Stimulated activated memory B cell treated with anti-CD40 and anti-IgM and Interleukin-4, amounts not matched to agents 10 μg/mL and 1 μg/mL and 100 μg/mL, for 72 hours (primary cell): Measurements from ENCODE around the gene SLC24A5.
A peak's percentile ranks its signal among the peaks of the same experiment; 100 is the strongest.

Experiments used
- ATAC-seq: fragments of 150-1000 bp; cut with Tn5 transposase; 2 replicates; pipeline ENCODE4 v1.10.0; 2021
- H3K27ac Mint-ChIP-seq: one replicate; pipeline ENCODE4 v1.8.0; 2022; ENCODE audit warnings: mild to moderate bottlenecking, mixed read lengths
- H3K27me3 Mint-ChIP-seq: one replicate; pipeline ENCODE4 v1.8.0; 2022; ENCODE audit warnings: mixed read lengths
- H3K36me3 Mint-ChIP-seq: one replicate; pipeline ENCODE4 v1.8.0; 2022; ENCODE audit warnings: mixed read lengths
- H3K4me1 Mint-ChIP-seq: one replicate; pipeline ENCODE4 v1.8.0; 2022; ENCODE audit warnings: mixed read lengths
- H3K4me3 Mint-ChIP-seq: one replicate; pipeline ENCODE4 v1.8.0; 2022; ENCODE audit warnings: mild to moderate bottlenecking, moderate library complexity, mixed read lengths
- H3K9me3 Mint-ChIP-seq: one replicate; pipeline ENCODE4 v1.8.0; 2022; ENCODE audit warnings: mixed read lengths

SLC24A5 gene

DNA sequence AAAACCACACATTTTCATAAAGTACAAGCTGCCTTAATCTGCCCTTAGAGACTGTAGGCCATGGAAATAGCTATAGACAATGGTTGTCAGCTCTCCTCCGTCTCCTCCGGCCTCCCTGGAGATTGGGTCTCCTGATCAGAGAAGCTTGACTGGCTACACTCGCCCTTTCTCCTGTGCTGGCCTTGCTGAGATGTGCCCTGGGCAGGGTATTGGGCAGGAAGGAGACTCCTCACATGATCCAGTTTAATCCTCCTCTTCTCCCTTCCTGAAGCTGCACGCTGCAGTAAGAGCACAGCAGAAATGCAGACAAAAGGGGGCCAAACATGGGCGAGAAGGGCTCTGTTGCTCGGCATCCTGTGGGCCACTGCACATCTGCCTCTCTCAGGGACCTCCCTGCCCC is at the start of gene SLC24A5:
Gene SLC24A5 (plus strand): TSS at position 246 of the 400 bp plus-strand sequence. CDS start 55 bp downstream, at position 301.
- Mint-ChIP-seq H3K9me3 (no peaks in the 10 kb centered on the region), H3K27ac (no peak within 1 kb of the TSS), H3K27me3 (peaks cover 12% of the 10 kb centered on the region), H3K4me3 (no peak within 1 kb of the TSS), H3K4me1 (no peaks in the 10 kb centered on the region), H3K36me3 (no peaks in the 10 kb centered on the region)
- ATAC-seq: no peak

DNA sequence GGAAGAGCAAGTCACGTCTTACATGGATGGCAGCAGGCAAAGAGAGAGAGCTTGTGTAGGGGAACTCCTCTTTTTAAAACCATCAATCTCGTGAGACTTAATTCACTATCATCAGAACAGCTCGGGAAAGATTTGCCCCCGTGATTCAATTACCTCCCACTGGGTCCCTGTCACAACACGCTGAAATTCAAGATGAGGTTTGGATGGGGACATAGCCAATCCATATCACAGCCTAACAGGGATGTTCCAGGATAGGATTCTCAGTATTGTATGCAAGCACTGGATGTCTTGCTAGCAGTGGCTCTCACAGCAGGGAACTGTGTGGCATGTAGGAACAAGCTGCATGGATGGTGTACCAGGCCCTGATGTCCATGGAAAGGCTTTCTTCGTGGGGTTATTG is 47.8 kb upstream of the SLC24A5 start:
- Mint-ChIP-seq H3K36me3 (no peaks in the 10 kb centered on the region), H3K4me1 (no peaks in the 10 kb centered on the region), H3K9me3 (peaks cover 8% of the 10 kb centered on the region), H3K4me3 (no peak overlapping the region), H3K27ac (no peak overlapping the region), H3K27me3 (peaks cover 13% of the 10 kb centered on the region)
- ATAC-seq: no peak

DNA sequence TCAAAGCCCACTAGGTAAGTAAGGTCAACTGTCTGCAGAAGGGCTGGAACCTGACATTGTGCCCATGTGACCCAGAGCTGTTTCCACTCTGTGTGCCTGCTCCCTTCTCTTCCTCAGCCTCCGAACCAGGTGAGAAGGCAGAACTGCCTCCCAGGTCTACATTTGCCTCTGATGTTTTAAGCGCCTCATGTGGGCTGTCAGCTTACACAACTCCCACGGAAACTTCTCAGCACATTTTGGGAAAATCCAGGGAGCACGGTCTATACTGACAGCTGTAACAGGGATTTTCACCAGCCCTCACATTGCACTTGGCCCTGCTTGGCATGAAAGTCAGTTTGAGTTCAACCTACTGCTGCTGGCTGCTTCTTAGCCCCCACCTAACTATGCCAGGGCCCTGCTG is 46.9 kb upstream of the SLC24A5 start:
- Mint-ChIP-seq H3K4me1 (no peaks in the 10 kb centered on the region), H3K27ac (no peak overlapping the region), H3K4me3 (no peak overlapping the region), H3K9me3 (peaks cover 8% of the 10 kb centered on the region), H3K27me3 (peaks cover 15% of the 10 kb centered on the region), H3K36me3 (no peaks in the 10 kb centered on the region)
- peak; percentile 31 for ATAC-seq

DNA sequence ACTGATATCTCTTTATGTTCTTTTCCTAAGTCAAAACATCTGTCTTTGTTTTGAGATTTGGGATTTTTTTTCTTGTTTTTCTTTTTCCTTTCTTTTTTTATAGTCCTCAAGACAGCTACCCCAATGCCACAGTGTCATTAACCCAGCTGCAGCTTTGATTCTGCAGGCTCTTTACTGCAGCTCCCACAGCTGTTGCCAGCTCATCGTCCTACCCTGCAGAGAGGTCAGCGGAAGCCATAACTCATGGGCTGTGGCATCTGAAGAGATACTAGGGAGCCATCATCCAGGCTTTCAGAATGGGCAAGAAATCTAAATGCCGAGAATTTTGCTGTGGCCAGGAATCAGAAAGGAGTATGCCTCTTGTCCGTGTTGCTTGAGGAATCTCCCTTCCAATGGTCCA is 44.3 kb upstream of the SLC24A5 start:
- H3K4me1 Mint-ChIP-seq: no peaks in the 10 kb centered on the region
- H3K4me3 Mint-ChIP-seq: no peak overlapping the region
- H3K9me3 Mint-ChIP-seq: peaks cover 8% of the 10 kb centered on the region
- no peaks in the 10 kb centered on the region for H3K36me3 Mint-ChIP-seq
- ATAC-seq: no peak
- peaks cover 15% of the 10 kb centered on the region for H3K27me3 Mint-ChIP-seq
- no peak overlapping the region for H3K27ac Mint-ChIP-seq

DNA sequence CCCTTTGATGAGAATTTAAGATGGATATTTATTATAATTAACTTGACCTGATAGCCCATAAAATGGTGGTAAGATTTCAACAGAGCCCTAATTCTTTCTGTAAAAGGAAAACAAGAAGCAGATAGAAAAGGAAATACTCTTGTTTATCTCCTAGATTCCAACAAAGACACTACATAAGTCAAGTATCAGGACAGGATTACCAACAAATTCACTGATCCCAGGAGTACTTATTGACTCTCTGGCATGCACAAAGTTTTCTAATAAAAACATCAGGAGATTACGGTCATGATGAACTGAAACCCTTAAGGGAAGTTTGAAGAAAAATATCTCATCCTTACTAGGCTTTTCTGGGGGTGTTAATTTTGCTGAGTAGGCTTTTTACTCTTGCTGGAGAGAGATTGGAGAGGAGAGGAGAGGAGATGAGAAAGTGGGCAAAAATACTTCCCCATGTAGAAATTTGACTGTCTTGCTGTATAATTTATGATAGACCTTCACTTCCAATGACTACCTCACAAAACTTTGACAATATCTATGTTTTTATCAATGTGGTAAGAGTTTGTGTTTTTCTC is 43.1 kb upstream of the SLC24A5 start:
- Mint-ChIP-seq H3K27ac (no peak overlapping the region), H3K9me3 (peaks cover 4% of the 10 kb centered on the region), H3K4me1 (no peaks in the 10 kb centered on the region), H3K36me3 (no peaks in the 10 kb centered on the region), H3K4me3 (no peak overlapping the region), H3K27me3 (peaks cover 15% of the 10 kb centered on the region)
- ATAC-seq: no peak

DNA sequence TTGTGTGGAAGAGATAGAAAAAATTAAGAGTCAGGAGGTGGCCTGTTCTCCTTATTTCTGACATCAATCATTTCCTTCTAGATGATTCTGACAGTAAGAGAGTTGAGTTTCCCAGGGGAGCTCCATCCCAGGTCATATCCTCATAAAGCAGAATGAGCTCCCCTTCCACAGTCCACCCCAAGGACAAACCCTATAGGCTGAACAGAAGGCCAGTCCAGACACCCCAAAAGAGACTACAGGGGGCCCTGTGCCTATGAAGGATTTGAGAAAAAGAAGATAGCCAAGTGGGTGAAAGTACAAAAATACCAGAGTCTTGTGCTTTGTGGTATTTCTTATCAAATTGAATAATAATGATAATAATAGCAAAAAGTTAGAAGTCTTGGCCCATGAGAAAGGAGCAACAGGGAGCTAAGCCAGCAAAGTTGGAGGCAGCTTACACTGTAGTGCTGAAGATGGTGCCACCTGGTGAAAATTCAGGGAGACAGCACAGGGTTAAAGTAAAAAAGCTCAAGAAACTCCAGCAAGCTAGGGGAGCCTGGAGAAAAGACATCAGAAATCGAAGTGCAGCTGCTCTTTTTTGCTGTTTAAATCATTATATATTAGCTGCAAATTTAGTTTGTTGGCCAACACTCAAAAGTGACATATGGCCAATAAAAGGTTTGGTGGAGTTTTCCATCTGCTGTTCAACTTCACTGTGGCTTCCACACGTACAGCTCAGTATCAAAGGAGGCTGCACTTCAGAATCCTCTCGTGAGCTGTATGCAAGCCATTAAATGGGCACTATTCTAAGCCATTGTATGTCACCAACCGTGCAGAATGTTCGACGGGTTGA is 35.8 kb upstream of the SLC24A5 start:
- H3K27me3 Mint-ChIP-seq: no peaks in the 10 kb centered on the region
- no peak for ATAC-seq
- H3K27ac Mint-ChIP-seq: no peak overlapping the region
- H3K9me3 Mint-ChIP-seq: no peaks in the 10 kb centered on the region
- H3K4me1 Mint-ChIP-seq: no peaks in the 10 kb centered on the region
- H3K36me3 Mint-ChIP-seq: no peaks in the 10 kb centered on the region
- H3K4me3 Mint-ChIP-seq: no peak overlapping the region

DNA sequence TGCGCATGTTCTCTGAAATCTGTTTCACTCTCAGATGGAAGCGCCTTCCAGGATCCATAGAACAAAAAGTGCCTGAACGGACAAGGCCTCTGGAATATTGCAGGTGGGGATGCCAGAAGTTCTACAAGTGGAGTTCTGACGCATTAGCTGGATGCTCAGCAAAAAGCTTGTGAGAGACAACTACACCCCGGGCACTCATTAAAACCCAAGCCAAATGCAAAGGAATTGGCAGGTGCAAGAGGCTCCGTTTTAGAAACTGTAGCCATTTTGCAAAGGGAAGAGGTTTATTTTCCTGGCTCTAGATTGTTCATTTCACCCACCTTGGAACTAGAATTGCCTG is 35.2 kb upstream of the SLC24A5 start:
- ATAC-seq: no peak
- Mint-ChIP-seq H3K27ac (no peak overlapping the region), H3K9me3 (no peaks in the 10 kb centered on the region), H3K27me3 (no peaks in the 10 kb centered on the region), H3K4me3 (no peak overlapping the region), H3K36me3 (no peaks in the 10 kb centered on the region), H3K4me1 (no peaks in the 10 kb centered on the region)

DNA sequence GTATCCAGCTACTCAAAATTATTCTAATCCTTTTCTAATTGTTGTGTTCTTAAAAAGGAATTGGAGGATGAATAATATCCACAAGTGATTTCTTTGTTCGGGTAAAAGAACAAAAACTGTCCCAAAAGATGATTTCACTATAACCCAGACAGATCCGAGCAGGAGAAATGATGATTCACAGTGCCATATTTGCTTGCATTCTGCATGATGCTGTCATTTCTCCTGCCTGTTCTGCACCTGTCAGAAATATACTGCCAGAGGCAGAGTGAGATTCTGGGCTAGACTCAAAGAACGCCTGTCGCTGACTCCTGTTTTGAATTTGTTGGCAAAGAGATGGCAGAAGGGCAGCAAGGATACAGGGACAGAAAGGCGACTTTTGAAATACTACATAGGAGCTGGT is 34.7 kb upstream of the SLC24A5 start:
- ATAC-seq: no peak
- no peaks in the 10 kb centered on the region for H3K9me3 Mint-ChIP-seq
- no peaks in the 10 kb centered on the region for H3K27me3 Mint-ChIP-seq
- H3K4me1 Mint-ChIP-seq: no peaks in the 10 kb centered on the region
- no peaks in the 10 kb centered on the region for H3K36me3 Mint-ChIP-seq
- H3K4me3 Mint-ChIP-seq: no peak overlapping the region
- no peak overlapping the region for H3K27ac Mint-ChIP-seq

DNA sequence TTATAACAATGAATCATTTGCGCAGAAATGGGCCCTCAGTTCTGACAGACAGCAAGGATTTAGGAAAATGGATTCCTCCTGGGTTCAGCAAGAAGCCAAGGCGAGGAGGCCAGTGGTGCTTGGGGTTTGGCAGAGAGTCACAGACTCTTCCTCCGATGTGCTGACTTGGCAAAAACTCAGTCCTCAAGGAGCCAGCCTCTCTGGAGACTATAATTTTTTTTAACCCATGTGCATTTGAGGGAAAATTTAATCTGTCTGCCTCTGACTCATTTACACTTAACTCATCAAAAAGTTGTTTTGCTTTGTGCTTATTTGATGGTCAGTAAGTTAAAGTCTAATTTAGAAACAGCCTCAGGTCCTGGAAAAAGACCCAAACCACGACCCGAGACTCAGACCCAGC is 34.2 kb upstream of the SLC24A5 start:
- Mint-ChIP-seq H3K27me3 (no peaks in the 10 kb centered on the region), H3K4me3 (no peak overlapping the region), H3K36me3 (no peaks in the 10 kb centered on the region), H3K27ac (no peak overlapping the region), H3K9me3 (no peaks in the 10 kb centered on the region), H3K4me1 (no peaks in the 10 kb centered on the region)
- no peak for ATAC-seq

DNA sequence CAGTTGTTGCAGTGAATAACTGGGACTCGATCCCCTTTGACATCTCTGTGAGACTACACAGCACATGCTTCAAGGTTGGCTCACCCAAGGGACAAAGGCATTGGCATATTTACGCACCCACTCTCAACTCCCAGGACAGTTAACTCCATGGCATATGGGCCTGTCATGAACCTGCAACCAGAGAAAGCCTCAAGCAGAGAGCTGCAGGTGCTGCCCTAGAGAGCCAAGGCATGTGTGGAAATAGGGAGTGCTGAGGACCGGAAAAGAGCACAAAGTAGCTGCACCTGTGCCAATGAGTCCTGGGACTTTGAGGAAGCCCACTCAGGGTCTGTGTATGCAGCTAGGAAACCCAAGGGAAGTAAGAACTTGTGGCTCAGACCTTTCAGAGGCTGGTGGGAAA is 32.9 kb upstream of the SLC24A5 start:
- Mint-ChIP-seq H3K36me3 (no peaks in the 10 kb centered on the region), H3K4me3 (no peak overlapping the region)

DNA sequence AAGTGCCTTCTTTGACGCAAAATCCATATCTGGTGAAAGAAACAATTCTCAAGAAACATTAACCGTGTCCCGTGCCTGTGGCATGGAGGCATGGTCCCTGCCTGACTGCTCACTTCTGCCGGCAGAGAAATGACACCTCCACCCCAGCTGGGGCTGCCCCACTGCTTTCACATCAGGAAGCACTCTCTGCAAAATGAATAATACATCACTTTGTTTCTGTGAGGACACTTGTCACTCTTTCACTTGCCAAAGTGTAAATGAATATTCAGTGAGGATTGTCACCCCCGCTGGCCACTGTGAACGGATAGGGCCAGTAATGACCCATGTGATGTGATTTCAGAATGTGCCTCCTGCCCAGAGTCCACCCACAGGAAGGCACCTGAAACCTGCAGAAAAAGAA is 31.1 kb upstream of the SLC24A5 start:
- no peak for ATAC-seq
- Mint-ChIP-seq H3K4me3 (no peak overlapping the region), H3K4me1 (no peaks in the 10 kb centered on the region), H3K36me3 (no peaks in the 10 kb centered on the region), H3K9me3 (no peaks in the 10 kb centered on the region), H3K27ac (no peak overlapping the region), H3K27me3 (no peaks in the 10 kb centered on the region)

More for the DNA sequence above, 32.9 kb upstream of the SLC24A5 start:
- Mint-ChIP-seq H3K4me1 (no peaks in the 10 kb centered on the region), H3K9me3 (no peaks in the 10 kb centered on the region), H3K27me3 (no peaks in the 10 kb centered on the region), H3K27ac (no peak overlapping the region)
- ATAC-seq: no peak

DNA sequence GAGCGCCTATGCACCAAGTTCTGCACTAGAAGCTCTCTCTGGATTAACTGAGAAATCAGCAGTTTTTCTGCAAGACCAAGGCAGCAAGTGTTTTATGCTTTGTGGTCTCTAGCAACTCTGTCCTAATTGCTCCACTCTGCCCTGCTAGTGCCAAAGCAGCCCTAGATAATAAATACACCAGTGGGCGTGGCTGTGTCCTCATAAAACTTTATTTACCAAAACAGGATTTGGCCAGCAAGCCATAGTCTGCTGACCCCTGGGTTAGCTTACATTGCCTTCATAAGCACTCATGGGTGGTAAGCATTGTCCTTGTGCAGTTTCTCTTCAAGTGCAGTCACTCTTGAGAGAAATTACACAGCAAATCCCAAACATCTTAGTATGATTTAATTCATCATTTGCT is 30.7 kb upstream of the SLC24A5 start:
- no peak overlapping the region for H3K27ac Mint-ChIP-seq
- no peaks in the 10 kb centered on the region for H3K9me3 Mint-ChIP-seq
- no peaks in the 10 kb centered on the region for H3K27me3 Mint-ChIP-seq
- ATAC-seq: no peak
- H3K4me1 Mint-ChIP-seq: no peaks in the 10 kb centered on the region
- no peak overlapping the region for H3K4me3 Mint-ChIP-seq
- H3K36me3 Mint-ChIP-seq: no peaks in the 10 kb centered on the region

DNA sequence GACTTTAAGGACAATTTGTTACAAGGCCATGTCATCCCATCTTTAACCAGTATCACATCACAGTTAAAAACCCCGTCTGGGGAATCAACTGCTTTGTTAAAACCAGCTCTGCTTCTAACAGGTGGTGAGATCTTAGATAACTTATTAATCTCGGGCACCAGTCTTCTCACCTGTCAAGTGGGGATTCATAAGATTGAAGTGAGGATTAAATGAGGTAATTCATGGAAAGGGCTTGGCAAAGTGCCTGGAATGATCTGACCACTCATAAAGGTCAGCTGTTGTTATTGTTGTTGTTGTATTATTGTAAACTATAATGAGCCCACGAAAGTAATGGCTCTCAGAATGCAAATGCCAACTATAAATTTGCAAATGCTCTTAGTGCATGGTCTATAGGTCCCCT is 30.1 kb upstream of the SLC24A5 start:
- Mint-ChIP-seq H3K9me3 (no peaks in the 10 kb centered on the region), H3K27me3 (no peaks in the 10 kb centered on the region), H3K4me3 (no peak overlapping the region), H3K27ac (no peak overlapping the region), H3K4me1 (no peaks in the 10 kb centered on the region), H3K36me3 (no peaks in the 10 kb centered on the region)
- ATAC-seq: no peak

DNA sequence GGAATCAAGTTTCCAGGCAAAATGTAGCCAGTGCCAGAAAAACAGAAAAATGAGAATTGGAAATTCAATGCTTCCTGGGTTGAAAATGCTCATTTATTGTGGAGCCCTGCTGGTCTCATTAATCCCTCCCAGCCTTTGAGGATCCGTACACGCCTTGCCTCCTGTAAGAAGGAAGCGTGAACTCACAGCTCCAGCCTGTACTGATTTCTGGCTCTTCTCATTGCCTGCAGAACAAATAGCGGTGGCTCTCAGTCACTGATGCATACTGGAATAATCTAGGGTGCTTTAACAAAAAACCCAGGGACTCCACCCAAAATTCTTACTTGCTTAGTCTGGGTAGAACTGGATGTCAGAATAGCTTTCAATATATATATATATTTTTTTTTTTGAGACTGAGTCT is 29.3 kb upstream of the SLC24A5 start:
- ATAC-seq: no peak
- no peak overlapping the region for H3K27ac Mint-ChIP-seq
- H3K9me3 Mint-ChIP-seq: no peaks in the 10 kb centered on the region
- no peaks in the 10 kb centered on the region for H3K36me3 Mint-ChIP-seq
- H3K4me1 Mint-ChIP-seq: no peaks in the 10 kb centered on the region
- no peak overlapping the region for H3K4me3 Mint-ChIP-seq
- H3K27me3 Mint-ChIP-seq: no peaks in the 10 kb centered on the region

DNA sequence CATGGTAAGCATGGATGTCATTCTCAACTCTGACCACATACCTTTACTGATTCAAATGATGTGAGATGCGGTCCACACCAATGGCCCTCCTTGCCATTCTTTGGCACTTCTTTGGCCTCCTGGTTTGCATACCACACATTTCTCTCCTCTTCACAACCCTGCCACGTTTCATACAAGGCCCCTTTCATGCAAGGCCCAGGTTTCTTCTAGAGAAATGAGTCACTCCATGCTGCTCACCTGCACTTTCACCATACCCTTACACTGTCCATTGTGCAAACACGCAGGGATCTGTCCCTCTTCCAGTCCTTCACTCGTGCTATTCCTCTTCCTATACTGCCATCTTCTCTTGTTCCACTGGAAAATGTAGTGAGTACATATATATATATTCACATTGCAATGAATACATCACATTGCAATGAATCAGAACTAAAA is 24.4 kb upstream of the SLC24A5 start:
- H3K9me3 Mint-ChIP-seq: no peaks in the 10 kb centered on the region
- H3K36me3 Mint-ChIP-seq: no peaks in the 10 kb centered on the region
- H3K27ac Mint-ChIP-seq: no peak overlapping the region
- no peaks in the 10 kb centered on the region for H3K4me1 Mint-ChIP-seq
- ATAC-seq: peak; percentile 38
- peaks cover 11% of the 10 kb centered on the region for H3K27me3 Mint-ChIP-seq
- no peak overlapping the region for H3K4me3 Mint-ChIP-seq

DNA sequence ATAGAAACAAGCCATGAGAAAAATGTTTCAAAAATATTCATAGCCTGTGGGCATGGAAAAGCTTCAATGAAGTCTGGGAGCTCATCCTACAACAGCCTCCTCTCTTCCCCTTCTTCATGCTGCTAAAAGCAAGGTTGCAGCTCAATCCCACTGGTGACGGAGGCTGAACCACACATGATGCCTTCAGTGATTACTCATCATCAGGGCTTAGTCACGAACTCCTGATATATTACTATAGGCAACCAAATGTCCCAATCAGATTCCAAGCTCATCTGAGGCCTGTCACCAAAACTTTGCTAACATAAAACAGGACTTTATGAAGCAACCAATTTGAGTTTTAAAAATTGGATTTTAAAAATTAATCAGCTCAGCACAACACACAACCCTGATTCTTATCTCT is 24.0 kb upstream of the SLC24A5 start:
- Mint-ChIP-seq H3K27me3 (peaks cover 11% of the 10 kb centered on the region), H3K36me3 (no peaks in the 10 kb centered on the region), H3K27ac (no peak overlapping the region), H3K9me3 (no peaks in the 10 kb centered on the region), H3K4me1 (no peaks in the 10 kb centered on the region), H3K4me3 (no peak overlapping the region)
- no peak for ATAC-seq
